Body of pancreas (tissue), 4 donors: ENCODE results near the gene XPO6. TPM values are rescaled to one million over a fixed set of nuclear protein-coding genes. Genes with fewer than 3 reads are reported as not detected.
"Not testable (repeated sequence)": the region's sequence is repeated elsewhere in the genome, so short reads cannot be mapped to it uniquely, and the experiment has no call there.

ENCODE experiments used
- ATAC-seq: fragments of 150-250 bp; one replicate; pipeline ENCODE4 v1.9.1; 2016
- DNase-seq, 4 donors: peaks; one replicate each; pipeline ENCODE4 v3.0.0-alpha.2; 2019
- H3K27ac ChIP-seq, 4 donors: fragments of 200-600 bp; sonication (generic); 1 replicate in 3 of 4; 2 replicates in 1 of 4; pipeline versions ENCODE4 v1.5.1 to v1.6.1; 2016 to 2019; ENCODE audit warnings: mild to moderate bottlenecking in 1 of 4, mixed read lengths in 1 of 4, moderate library complexity in 1 of 4
- H3K27me3 ChIP-seq, 2 donors: fragments of 200-600 bp; sonication (generic); one replicate each; pipeline ENCODE4 v1.6.0; 2016; ENCODE audit warnings: mild to moderate bottlenecking in 1 of 2
- H3K36me3 ChIP-seq, 2 donors: fragments of 200-600 bp; sonication (generic); replicated peaks in 1 of 2; 2 replicates each; pipeline ENCODE4 v1.5.1; 2016; ENCODE audit warnings: low read depth in 2 of 2; ENCODE audit not compliant: insufficient read depth in 1 of 2
- H3K4me1 ChIP-seq: fragments of 200-600 bp; sonication (generic); one replicate; pipeline ENCODE4 v1.6.0; 2016
- H3K4me3 ChIP-seq, 2 donors: fragments of 200-600 bp; sonication (generic); 1 replicate in 1 of 2; 2 replicates in 1 of 2; pipeline ENCODE4 v1.5.1; 2016 to 2019
- H3K9me3 ChIP-seq, 3 donors: fragments of 200-600 bp; sonication (generic); 1 replicate in 2 of 3; 2 replicates in 1 of 3; pipeline ENCODE4 v1.5.1; 2016
- POLR2A ChIP-seq, 3 donors: fragments of 450-650 bp; IDR thresholded peaks; one replicate each; pipeline ENCODE4 v1.6.1; 2016; ENCODE audit warnings: antibody characterized with exemption in 3 of 3, mild to moderate bottlenecking in 2 of 3
- WGBS, 2 donors: methylation state at CpG; one replicate each; pipeline ENCODE4 v1.1.5; 2017; 5-methylcytosine and 5-hydroxymethylcytosine counted together
- intact Hi-C: fragments of 100-400 bp; cut with DNase I; formaldehyde crosslinking; loops from one replicate; pipeline ENCODE4 v1.15.1; 2023
- total RNA-seq, 2 donors: library from RNA; depleted of rRNA; stranded (reverse); fragments of >200 nt; gene quantifications; one replicate each; pipeline ENCODE4 v1.1.0, GENCODE V29; 2016
- TF ChIP-seq, protein P1 (sequence below), 7 experiments: fragments of 450-650 bp in 4 of 7; fragments of 200-600 bp in 3 of 7; sonication (generic) in 3 of 7; IDR thresholded peaks; one replicate each; pipeline ENCODE4 v1.5.1; 2016 to 2019; ENCODE audit warnings: antibody characterized with exemption in 7 of 7

The XPO6 gene
- total RNA-seq, 2 donors from 2014 or later, result 54.7 to 103 TPM

DNA sequence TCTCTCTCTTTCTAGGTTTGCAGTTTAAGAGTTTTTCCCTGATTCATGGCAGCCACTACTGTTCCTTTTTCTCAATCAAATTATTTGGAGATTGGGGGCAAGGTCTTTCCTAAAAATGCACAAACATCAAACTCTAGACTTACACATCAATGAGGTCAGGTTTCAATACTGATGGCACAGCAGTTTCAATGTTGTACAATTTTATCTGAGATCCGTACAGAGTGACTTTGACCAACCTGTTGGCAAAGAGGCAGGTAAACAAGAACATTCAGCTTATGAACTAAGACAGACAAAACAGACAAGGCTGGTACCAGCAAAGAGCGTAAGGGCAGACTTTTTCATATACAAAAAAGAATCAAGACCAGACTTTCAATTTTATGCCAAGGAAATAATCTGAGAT lies 90.2 kb downstream of the XPO6 start:
- H3K27ac ChIP-seq, result no peak overlapping the region
- no peaks in the 10 kb centered on the region for H3K27me3 ChIP-seq
- ATAC-seq (no peak), DNase-seq (no peak)
- H3K36me3 ChIP-seq, result peaks cover 9 to 17% of the 10 kb centered on the region in 2 donors
- WGBS, 2 donors, result 67 to 80% methylated on average over 2 of the region's 2 CpGs
- no peak overlapping the region for H3K4me3 ChIP-seq
- intact Hi-C loops, result no loop called here
- no peak for TF ChIP-seq POLR2A (IDR thresholded peaks at IDR 0.05)
- TF ChIP-seq, protein P1, sequence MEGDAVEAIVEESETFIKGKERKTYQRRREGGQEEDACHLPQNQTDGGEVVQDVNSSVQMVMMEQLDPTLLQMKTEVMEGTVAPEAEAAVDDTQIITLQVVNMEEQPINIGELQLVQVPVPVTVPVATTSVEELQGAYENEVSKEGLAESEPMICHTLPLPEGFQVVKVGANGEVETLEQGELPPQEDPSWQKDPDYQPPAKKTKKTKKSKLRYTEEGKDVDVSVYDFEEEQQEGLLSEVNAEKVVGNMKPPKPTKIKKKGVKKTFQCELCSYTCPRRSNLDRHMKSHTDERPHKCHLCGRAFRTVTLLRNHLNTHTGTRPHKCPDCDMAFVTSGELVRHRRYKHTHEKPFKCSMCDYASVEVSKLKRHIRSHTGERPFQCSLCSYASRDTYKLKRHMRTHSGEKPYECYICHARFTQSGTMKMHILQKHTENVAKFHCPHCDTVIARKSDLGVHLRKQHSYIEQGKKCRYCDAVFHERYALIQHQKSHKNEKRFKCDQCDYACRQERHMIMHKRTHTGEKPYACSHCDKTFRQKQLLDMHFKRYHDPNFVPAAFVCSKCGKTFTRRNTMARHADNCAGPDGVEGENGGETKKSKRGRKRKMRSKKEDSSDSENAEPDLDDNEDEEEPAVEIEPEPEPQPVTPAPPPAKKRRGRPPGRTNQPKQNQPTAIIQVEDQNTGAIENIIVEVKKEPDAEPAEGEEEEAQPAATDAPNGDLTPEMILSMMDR (IDR thresholded peaks at IDR 0.05), result no peak
- no peaks in the 10 kb centered on the region for H3K4me1 ChIP-seq
- no peaks in the 10 kb centered on the region for H3K9me3 ChIP-seq

DNA sequence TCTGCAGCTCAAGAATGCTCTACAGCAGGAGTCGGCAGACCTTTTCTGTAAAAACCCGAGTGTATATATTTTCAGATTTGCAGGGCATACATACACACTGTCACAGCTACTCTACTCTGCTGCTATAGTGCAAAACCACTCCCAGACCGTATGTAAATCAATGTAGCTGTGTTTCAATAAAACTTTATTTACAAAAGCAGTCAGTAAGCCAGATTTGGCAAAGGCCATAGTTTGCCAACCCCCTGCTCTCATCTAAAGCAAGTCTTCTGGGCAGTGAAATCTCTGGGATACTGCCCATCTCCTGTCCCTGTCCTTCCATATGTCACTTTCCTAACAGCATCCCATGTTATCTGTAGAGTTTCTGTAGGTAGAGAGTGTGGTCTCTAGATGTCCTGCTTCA lies 91.0 kb downstream of the XPO6 start:
- Histone ChIP-seq H3K27me3 (no peaks in the 10 kb centered on the region), H3K4me1 (no peaks in the 10 kb centered on the region), H3K4me3 (no peak overlapping the region), H3K27ac (no peak overlapping the region), H3K36me3 (peaks cover 9 to 14% of the 10 kb centered on the region in 2 donors), H3K9me3 (no peaks in the 10 kb centered on the region)
- ATAC-seq (no peak), DNase-seq (no peak)
- intact Hi-C loops, result no loop called here
- TF ChIP-seq POLR2A (IDR thresholded peaks at IDR 0.05), result no peak
- TF ChIP-seq, protein P1 (IDR thresholded peaks at IDR 0.05), result no peak
- 91 to 94% methylated on average over 3 of the region's 3 CpGs for WGBS, 2 donors

GRCh38 chr16:28118637-28119036 lies 93.1 kb downstream of the XPO6 start:
- TF ChIP-seq, protein P1 (IDR thresholded peaks at IDR 0.05), result no peak
- no peak for TF ChIP-seq POLR2A (IDR thresholded peaks at IDR 0.05)
- DNase-seq (no peak), ATAC-seq (no peak)
- no peaks in the 10 kb centered on the region for H3K27me3 ChIP-seq
- intact Hi-C loops, result no loop called here
- H3K27ac ChIP-seq, result no peak overlapping the region
- H3K9me3 ChIP-seq, result no peaks in the 10 kb centered on the region
- 44 to 57% methylated on average over 2 of the region's 2 CpGs for WGBS, 2 donors
- no peak overlapping the region for H3K4me3 ChIP-seq
- no peaks in the 10 kb centered on the region for H3K4me1 ChIP-seq
- peaks cover 0 to 14% of the 10 kb centered on the region in 2 donors for H3K36me3 ChIP-seq

DNA sequence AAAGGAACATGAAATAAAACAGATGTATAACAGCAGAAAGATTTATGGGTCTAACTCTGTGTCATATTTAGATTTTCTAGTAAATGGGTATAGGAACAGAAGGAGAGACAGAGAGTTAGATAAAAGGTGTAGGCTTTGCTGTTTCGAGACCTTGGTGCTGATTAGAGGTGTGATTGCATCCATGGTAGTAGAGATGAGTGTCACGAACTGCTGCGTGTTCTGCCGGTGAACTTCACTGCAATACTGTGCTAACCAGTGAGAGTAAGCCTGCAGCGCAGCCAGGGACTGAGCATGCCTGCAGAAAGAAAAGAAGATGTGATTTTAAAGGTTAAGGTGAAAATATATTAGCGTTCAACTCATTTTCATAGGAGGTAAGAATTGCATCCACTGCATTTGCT lies 94.6 kb downstream of the XPO6 start:
- WGBS, 2 donors, result 90 to 93% methylated on average over 6 of the region's 6 CpGs
- H3K4me1 ChIP-seq, result no peaks in the 10 kb centered on the region
- ATAC-seq, result no peak
- TF ChIP-seq, protein P1 (IDR thresholded peaks at IDR 0.05), result no peak
- TF ChIP-seq POLR2A (IDR thresholded peaks at IDR 0.05), result no peak
- no peak overlapping the region for H3K27ac ChIP-seq
- H3K27me3 ChIP-seq, result no peaks in the 10 kb centered on the region
- DNase-seq, result no peak
- H3K4me3 ChIP-seq, result no peak overlapping the region
- intact Hi-C loops, result no loop called here
- H3K9me3 ChIP-seq, result no peaks in the 10 kb centered on the region
- H3K36me3 ChIP-seq, result peaks cover 0 to 18% of the 10 kb centered on the region in 2 donors

- H3K4me3 ChIP-seq, ATAC-seq, H3K27ac ChIP-seq, DNase-seq, H3K4me1 ChIP-seq, H3K9me3 ChIP-seq, H3K27me3 ChIP-seq, intact Hi-C loops: not testable (repeated sequence)
- peaks cover 0 to 21% of the 10 kb centered on the region in 2 donors for H3K36me3 ChIP-seq
- WGBS, 2 donors, result 98 to 100% methylated on average over 6 of the region's 6 CpGs
Measured at GRCh38 chr16:28115866-28116265, 95.9 kb downstream of the XPO6 start.
